Liver (tissue), 3 donors: ENCODE data around the gene PARM1.

Source experiments
- CTCF ChIP-seq: fragments of 150-350 bp; IDR thresholded peaks from 2 replicates; pipeline ENCODE4 v1.5.1; 2017; ENCODE audit warnings: improper control_type of control experiment, low read depth, low read length; ENCODE audit not compliant: missing input control
- GABPA ChIP-seq, 2 donors: IDR thresholded peaks in 1 of 2; conservative IDR thresholded peaks in 1 of 2; 2 replicates each; pipeline ENCODE4 v1.6.1; 2016; ENCODE audit warnings: antibody characterized with exemption in 2 of 2, mild to moderate bottlenecking in 1 of 2, moderate library complexity in 1 of 2
- HNF4A ChIP-seq, 2 donors: conservative IDR thresholded peaks; 2 replicates each; pipeline ENCODE4 v1.6.1; 2016; ENCODE audit warnings: antibody characterized with exemption in 2 of 2, mild to moderate bottlenecking in 2 of 2
- JUND ChIP-seq, 2 donors: IDR thresholded peaks; 2 replicates each; pipeline ENCODE4 v1.6.1; 2016; ENCODE audit warnings: antibody characterized with exemption in 2 of 2
- MAX ChIP-seq: IDR thresholded peaks from 2 replicates; pipeline ENCODE4 v1.6.1; 2016; ENCODE audit warnings: antibody characterized with exemption
- NR2F2 ChIP-seq: IDR thresholded peaks from 2 replicates; pipeline ENCODE4 v1.6.1; 2016; ENCODE audit warnings: antibody characterized with exemption
- RAD21 ChIP-seq, 2 donors: IDR thresholded peaks; 2 replicates each; pipeline ENCODE4 v1.6.1; 2016; ENCODE audit warnings: antibody characterized with exemption in 2 of 2, mild to moderate bottlenecking in 2 of 2
- TAF1 ChIP-seq: conservative IDR thresholded peaks from 2 replicates; pipeline ENCODE4 v1.6.1; 2016; ENCODE audit warnings: antibody characterized with exemption, mild to moderate bottlenecking
- TF ChIP-seq, protein P1 (sequence below): IDR thresholded peaks from 2 replicates; pipeline ENCODE4 v1.6.1; 2016; ENCODE audit warnings: antibody characterized with exemption
- TF ChIP-seq, protein P2 (sequence below): IDR thresholded peaks from 2 replicates; pipeline ENCODE4 v1.6.1; 2016; ENCODE audit warnings: antibody characterized with exemption
- donor health status: healthy.
- donor health status: healthy.

- TF ChIP-seq CTCF, result no peak
- no peak for TF ChIP-seq NR2F2
- TF ChIP-seq GABPA (IDR thresholded peaks at IDR 0.05 in 1 of 2, conservative IDR thresholded peaks at IDR 0.05 in 1 of 2), result no peak
- TF ChIP-seq JUND (IDR thresholded peaks at IDR 0.05), result no peak
- TF ChIP-seq, protein P1, sequence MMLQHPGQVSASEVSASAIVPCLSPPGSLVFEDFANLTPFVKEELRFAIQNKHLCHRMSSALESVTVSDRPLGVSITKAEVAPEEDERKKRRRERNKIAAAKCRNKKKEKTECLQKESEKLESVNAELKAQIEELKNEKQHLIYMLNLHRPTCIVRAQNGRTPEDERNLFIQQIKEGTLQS, result no peak
- no peak for TF ChIP-seq MAX
- TF ChIP-seq TAF1, result no peak
- TF ChIP-seq, protein P2, sequence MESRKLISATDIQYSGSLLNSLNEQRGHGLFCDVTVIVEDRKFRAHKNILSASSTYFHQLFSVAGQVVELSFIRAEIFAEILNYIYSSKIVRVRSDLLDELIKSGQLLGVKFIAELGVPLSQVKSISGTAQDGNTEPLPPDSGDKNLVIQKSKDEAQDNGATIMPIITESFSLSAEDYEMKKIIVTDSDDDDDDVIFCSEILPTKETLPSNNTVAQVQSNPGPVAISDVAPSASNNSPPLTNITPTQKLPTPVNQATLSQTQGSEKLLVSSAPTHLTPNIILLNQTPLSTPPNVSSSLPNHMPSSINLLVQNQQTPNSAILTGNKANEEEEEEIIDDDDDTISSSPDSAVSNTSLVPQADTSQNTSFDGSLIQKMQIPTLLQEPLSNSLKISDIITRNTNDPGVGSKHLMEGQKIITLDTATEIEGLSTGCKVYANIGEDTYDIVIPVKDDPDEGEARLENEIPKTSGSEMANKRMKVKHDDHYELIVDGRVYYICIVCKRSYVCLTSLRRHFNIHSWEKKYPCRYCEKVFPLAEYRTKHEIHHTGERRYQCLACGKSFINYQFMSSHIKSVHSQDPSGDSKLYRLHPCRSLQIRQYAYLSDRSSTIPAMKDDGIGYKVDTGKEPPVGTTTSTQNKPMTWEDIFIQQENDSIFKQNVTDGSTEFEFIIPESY, result no peak
- no peak for TF ChIP-seq HNF4A (conservative IDR thresholded peaks at IDR 0.05)
- no peak for TF ChIP-seq RAD21 (IDR thresholded peaks at IDR 0.05)
Observed at GRCh38 chr4:75035321-75035720, 102.4 kb downstream of the PARM1 start.
